Measurements from ENCODE around the gene GLRX.

The GLRX gene

DNA sequence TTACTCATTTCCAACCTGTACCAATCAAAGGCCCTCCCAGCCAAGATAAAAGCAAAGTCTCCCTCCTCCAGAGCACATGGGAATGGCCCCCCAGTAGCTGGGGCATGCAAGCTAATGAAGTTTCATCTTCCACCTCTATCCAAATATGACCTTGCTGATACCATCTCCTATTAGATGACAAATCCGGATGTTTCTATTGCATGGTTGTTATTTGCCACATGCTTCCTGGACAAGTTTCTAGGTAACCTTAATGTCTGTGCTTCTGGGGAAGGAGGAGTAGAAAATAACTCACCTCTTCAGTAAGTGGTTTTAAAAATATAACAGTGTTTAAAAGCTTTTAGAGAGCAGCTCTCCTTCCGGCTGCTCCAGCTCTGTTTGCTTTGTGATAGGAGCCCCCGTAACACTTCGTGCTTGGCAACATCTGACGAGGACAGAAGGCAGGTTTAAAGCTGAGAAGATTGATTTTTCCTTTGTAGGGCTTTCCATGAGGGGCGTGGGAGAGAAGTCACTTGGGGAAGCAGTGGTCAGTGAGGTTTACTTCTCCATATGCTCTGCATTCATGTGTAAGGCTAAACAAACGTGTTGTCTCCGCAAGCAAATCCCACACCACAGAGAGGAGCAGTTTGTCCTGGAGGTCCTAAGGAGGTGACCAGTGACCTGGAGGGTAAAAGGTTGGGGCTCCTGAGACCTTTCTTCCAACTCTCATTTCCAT, 40.3 kb upstream of the GLRX start:
- no peak for TF ChIP-seq Cebpa-rat (IDR thresholded peaks at IDR 0.05)
- peak overlapping the region; percentile 42 for H3K4me3 ChIP-seq
- H3K36me3 ChIP-seq: no peaks in the 10 kb centered on the region
- H4K20me1 ChIP-seq: no peaks in the 10 kb centered on the region
- H3K9ac ChIP-seq: peak overlapping the region; percentile 64
- H3K9me3 ChIP-seq: peaks cover 4% of the 10 kb centered on the region; the same call in 1 of the 2 replicates
- no peaks in the 10 kb centered on the region for H3K27me3 ChIP-seq
- peak overlapping the region; percentile 78 for H3K27ac ChIP-seq
- H3K4me2 ChIP-seq: peak overlapping the region; percentile 80
- peaks cover 81% of the 10 kb centered on the region for H3K4me1 ChIP-seq

DNA sequence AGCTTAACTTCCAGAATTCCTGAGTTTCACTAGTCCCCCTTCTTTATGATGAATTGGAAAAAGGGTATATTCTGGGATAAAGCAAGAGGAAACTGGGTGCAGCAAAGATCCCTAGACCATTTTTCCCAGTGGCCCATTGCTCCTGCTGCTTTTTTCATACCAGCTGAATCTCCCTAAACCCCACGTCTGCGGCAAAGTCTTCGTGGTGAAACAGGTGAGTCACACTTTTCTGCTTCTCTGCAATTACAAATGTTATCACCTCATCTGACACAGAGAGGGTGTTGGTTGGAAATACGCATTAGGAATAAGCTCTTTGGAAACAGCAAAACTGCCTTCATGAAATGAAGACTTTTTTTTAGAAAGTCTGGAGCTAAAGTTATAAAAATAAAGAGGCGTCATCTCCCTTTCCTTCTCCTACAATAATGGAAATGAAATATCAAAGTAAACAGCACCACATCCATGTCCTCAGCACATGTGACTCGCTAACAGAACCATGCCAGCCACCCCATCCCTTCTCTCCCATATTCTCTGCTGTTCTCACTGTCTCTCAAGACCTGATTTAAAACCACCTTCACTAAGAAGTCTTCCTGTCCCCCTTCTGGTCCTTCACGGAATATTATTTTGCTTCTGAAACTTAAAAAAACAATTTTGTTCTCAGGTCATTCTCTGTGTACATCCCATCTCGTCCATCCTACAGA, 39.5 kb upstream of the GLRX start:
- Histone ChIP-seq H3K9ac (no peak overlapping the region), H3K27ac (peak overlapping the region; percentile 18), H3K4me3 (no peak overlapping the region), H3K4me2 (peak overlapping the region; percentile 80), H3K4me1 (peaks cover 83% of the 10 kb centered on the region), H4K20me1 (no peaks in the 10 kb centered on the region), H3K9me3 (no peaks in the 10 kb centered on the region), H3K36me3 (no peaks in the 10 kb centered on the region), H3K27me3 (no peaks in the 10 kb centered on the region)
- no peak for TF ChIP-seq Cebpa-rat (IDR thresholded peaks at IDR 0.05)

DNA sequence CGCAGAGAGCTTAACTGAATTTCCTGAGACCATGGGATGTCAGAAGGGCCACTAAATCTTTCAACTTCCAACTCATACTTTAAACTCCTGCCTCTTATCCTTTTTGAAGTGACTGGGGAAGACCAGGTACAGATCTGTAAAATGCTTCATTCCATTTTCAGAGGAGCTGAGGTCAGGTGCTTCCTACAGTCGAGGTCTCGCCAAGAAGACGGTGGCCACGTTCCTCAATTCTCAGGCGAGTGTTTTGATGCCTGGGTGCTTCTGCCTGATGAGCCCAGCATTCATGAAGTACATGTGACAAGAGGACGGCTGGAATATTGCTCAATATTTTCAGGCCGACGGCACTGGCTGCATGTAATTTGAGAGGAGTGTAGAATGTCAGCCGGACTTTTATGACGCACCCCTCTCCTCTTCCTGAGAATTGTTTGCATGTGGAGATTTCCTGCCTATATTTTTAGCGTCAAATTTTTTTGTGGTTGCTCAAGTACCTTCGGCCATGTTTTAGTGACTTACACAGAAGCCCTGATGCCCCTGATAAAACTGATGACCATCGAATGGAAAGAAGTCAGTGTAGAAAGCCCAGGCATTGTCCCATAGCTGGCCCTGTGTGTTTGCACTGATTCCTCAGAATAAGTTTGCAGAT, 38.8 kb upstream of the GLRX start:
- no peak overlapping the region for H3K9ac ChIP-seq
- peak overlapping the region; percentile 80 for H3K4me2 ChIP-seq
- no peak overlapping the region for H3K4me3 ChIP-seq
- TF ChIP-seq Cebpa-rat (IDR thresholded peaks at IDR 0.05): peak; percentile 77
- H3K27me3 ChIP-seq: no peaks in the 10 kb centered on the region
- H3K27ac ChIP-seq: peak overlapping the region; percentile 18; the same call in 1 of the 2 replicates
- no peaks in the 10 kb centered on the region for H4K20me1 ChIP-seq
- H3K36me3 ChIP-seq: no peaks in the 10 kb centered on the region
- no peaks in the 10 kb centered on the region for H3K9me3 ChIP-seq
- peaks cover 85% of the 10 kb centered on the region for H3K4me1 ChIP-seq

DNA sequence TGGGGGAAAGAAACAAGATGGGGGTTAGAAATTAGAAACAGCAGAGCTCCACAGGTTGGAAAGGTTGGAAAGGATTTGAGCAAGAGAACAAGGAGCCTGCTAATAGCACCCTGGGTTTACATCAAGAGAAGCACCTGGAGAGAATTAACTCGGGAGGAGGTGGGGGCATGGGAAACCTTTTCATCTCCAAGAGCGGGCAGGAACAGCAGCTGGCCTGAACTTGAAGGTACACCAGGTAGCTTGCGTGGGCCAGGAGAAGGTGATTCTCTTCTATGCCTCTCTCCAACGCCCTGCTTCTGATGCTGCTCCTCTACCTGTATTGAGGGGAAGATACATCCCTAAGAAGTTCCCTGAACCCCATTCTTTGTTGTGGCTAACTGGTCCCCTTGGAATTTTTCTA, 37.1 kb upstream of the GLRX start:
- no peaks in the 10 kb centered on the region for H3K36me3 ChIP-seq
- no peak overlapping the region for H3K27ac ChIP-seq
- H3K4me3 ChIP-seq: no peak overlapping the region
- peaks cover 76% of the 10 kb centered on the region for H3K4me1 ChIP-seq
- no peaks in the 10 kb centered on the region for H4K20me1 ChIP-seq
- H3K4me2 ChIP-seq: peak overlapping the region; percentile 80
- no peaks in the 10 kb centered on the region for H3K9me3 ChIP-seq
- H3K9ac ChIP-seq: 0 out of 2 replicates have a peak overlapping the region, but pooled peaks have one; percentile 3
- TF ChIP-seq Cebpa-rat (IDR thresholded peaks at IDR 0.05): no peak
- no peaks in the 10 kb centered on the region for H3K27me3 ChIP-seq

DNA sequence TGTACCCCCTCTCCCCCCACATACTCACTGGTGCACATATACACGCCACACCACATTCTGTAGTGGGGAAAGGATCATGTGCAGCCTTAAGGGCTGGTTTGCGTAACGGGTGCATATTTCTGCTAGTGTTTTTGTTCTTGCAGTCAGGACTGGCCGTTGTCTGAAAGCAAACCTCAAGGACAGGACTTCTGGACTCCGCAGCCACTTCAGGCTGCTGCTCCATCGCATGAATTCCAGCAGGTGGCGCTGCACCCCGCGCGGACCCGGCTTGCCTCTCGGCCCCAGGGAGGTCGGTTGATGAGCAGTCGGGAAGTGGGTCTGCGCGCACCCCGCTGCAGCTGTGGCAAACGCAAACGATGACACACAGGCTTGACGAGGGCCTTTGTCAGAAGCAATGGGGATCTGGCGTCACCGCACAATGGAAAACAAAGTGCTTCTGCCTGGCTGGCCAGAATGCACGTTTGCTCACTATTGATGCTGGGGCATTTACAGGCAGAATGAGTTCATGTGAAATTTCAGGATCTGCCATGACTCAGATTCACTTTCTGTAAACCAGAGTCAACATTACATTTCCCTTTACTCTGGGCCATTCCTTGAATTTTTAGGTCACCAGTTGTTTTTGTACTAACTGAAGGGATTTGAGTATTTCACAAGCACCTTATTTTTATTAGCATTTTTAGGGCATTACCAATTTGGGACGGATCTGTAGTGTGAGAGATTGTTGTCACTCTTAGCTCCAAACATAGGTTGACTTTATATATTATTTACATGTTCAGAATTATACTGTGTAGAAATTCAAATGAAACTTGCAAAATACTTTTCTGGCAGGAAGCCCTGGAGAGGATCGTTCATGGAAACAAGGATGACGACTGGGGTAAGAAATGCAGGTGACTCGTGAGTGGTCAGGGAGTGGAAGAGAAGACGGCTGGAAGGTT, 36.4 kb upstream of the GLRX start:
- Histone ChIP-seq H3K4me1 (peaks cover 69% of the 10 kb centered on the region), H3K36me3 (no peaks in the 10 kb centered on the region), H3K27me3 (no peaks in the 10 kb centered on the region), H3K9me3 (no peaks in the 10 kb centered on the region), H3K27ac (peak overlapping the region; percentile 43; the same call in 1 of the 2 replicates), H4K20me1 (no peaks in the 10 kb centered on the region), H3K4me3 (no peak overlapping the region; the same call in 1 of the 2 replicates), H3K9ac (0 out of 2 replicates have a peak overlapping the region, but pooled peaks have one; percentile 3), H3K4me2 (peak overlapping the region; percentile 80)
- TF ChIP-seq Cebpa-rat (IDR thresholded peaks at IDR 0.05): no peak

DNA sequence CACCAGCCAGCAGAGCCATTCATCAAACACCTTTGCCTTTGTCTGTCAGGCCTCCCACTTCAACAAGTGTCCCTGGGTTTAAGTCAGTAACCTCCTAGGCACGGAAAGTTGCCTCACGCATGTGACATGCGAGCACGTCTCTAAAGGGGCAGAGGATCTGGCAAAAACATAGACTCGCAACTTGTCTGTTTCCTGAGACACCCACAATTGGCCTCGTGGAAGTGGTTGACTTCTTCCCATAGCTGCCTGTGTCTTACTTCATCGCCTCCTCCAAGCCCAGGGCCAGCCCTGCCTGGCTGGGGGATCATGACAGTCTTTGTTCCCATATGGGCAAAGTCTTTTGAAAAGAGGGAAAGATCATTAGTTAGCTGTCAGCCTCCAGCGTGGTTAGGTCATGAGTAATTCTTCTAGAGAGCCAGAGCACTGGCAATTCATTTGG, 35.5 kb upstream of the GLRX start:
- Histone ChIP-seq H4K20me1 (no peaks in the 10 kb centered on the region), H3K27ac (peak overlapping the region; percentile 15; the same call in 1 of the 2 replicates), H3K36me3 (no peaks in the 10 kb centered on the region), H3K27me3 (no peaks in the 10 kb centered on the region), H3K4me3 (no peak overlapping the region), H3K9me3 (no peaks in the 10 kb centered on the region), H3K4me1 (peaks cover 60% of the 10 kb centered on the region), H3K4me2 (peak overlapping the region; percentile 80; the same call in 1 of the 2 replicates), H3K9ac (no peak overlapping the region)
- no peak for TF ChIP-seq Cebpa-rat (IDR thresholded peaks at IDR 0.05)

DNA sequence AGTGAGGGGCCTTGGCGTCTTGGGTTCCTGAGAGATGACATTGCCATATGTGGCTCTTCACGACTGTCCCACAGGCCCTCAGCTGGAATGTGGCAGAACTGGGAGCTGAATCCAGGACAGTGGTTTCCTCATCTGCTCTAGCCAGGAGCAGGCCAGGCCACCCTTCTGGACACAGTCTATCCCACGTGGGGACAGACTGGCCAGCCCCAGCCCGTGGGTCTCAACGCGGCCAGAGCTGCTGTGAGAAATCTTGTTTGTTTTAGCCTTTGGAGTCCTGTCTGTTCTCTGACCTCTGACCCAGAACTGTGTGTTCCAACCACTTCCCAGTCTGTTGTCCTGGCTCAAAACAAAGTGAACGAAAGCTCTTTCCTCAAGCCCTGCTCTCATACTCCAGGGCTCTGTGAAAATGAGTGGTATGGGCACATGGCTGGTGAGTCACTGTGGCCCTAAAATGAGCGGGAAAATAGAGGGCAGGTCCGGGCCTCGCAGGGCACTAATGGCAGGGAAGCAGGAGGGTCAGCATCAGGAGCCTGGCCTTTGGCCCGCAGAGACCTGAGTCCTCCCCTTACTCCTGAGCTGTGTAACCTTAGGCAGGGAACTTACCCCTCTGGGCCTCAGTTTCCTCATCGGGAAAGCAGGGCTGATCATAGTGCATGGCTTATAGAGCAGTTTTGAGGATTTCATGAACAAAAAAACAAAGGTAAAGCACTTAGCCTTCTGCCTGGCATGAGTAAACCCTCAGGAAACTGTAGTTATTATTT, 34.8 kb upstream of the GLRX start:
- Histone ChIP-seq H3K36me3 (no peaks in the 10 kb centered on the region), H4K20me1 (no peaks in the 10 kb centered on the region), H3K4me3 (no peak overlapping the region), H3K9me3 (no peaks in the 10 kb centered on the region), H3K9ac (no peak overlapping the region), H3K27me3 (no peaks in the 10 kb centered on the region), H3K4me2 (no peak overlapping the region), H3K27ac (peak overlapping the region; percentile 15; the same call in 1 of the 2 replicates), H3K4me1 (peaks cover 53% of the 10 kb centered on the region)
- no peak for TF ChIP-seq Cebpa-rat (IDR thresholded peaks at IDR 0.05)

DNA sequence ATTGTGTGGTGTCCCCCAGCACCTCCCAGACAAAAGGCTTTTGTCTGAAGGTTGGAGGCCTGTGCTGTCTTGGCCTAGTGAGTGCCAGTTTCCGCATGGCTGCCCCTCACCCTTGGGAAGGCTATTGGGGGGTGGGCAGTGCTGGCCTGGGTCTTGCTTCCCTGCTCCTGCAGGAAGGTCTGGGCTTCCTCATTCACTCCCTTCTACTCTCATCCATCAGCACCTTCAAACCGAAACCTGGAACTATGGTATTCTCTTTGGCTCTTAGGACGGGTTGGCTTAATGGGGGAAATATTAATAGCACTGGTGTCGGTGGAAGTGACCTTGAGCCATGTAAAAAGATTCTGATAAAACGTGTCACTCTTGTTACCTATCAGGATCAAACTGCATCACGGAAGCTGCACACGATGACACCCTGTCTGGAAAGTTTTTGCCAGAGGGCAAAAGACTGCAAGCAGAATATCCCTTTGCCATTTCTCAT, 34.0 kb upstream of the GLRX start:
- H3K27me3 ChIP-seq: no peaks in the 10 kb centered on the region
- H3K4me2 ChIP-seq: no peak overlapping the region
- H3K4me1 ChIP-seq: peaks cover 45% of the 10 kb centered on the region
- no peak overlapping the region for H3K9ac ChIP-seq
- no peaks in the 10 kb centered on the region for H3K36me3 ChIP-seq
- no peak overlapping the region for H3K27ac ChIP-seq
- H3K9me3 ChIP-seq: peaks cover 2% of the 10 kb centered on the region; the same call in 1 of the 2 replicates
- no peak overlapping the region for H3K4me3 ChIP-seq
- no peak for TF ChIP-seq Cebpa-rat (IDR thresholded peaks at IDR 0.05)
- no peaks in the 10 kb centered on the region for H4K20me1 ChIP-seq

Measured in BLaER1 (cell line).